GM23248 (cell line): ENCODE results near the gene PRDM16. TPM values are rescaled to one million over a fixed set of nuclear protein-coding genes. Genes with fewer than 3 reads are reported as not detected.

Experiments used
- DNase-seq: peaks from one replicate; pipeline ENCODE4 v3.0.0-alpha.2; 2015
- H2AFZ ChIP-seq: fragments of 200-600 bp; sonication (generic); 2 replicates; pipeline ENCODE4 v1.6.1; 2016; ENCODE audit warnings: antibody characterized with exemption
- H3F3A ChIP-seq: fragments of 200-600 bp; sonication (generic); 2 replicates; pipeline ENCODE4 v1.6.1; 2016; ENCODE audit warnings: mild to moderate bottlenecking, antibody characterized with exemption, mixed run types; ENCODE audit not compliant: insufficient read depth
- H3K27ac ChIP-seq: fragments of 200-600 bp; sonication (generic); 2 replicates; pipeline ENCODE4 v1.5.1; 2016; ENCODE audit warnings: mild to moderate bottlenecking
- H3K27me3 ChIP-seq: fragments of 200-600 bp; sonication (generic); replicated peaks from 2 replicates; pipeline ENCODE4 v1.6.1; 2016; ENCODE audit warnings: mild to moderate bottlenecking; ENCODE audit not compliant: insufficient read depth
- H3K36me3 ChIP-seq: fragments of 200-600 bp; sonication (generic); 2 replicates; pipeline ENCODE4 v1.6.1; 2016; ENCODE audit warnings: low read depth, mild to moderate bottlenecking
- H3K4me1 ChIP-seq: fragments of 200-600 bp; sonication (generic); 2 replicates; pipeline ENCODE4 v1.6.1; 2016; ENCODE audit warnings: mild to moderate bottlenecking; ENCODE audit not compliant: insufficient read depth
- H3K4me2 ChIP-seq: fragments of 200-600 bp; sonication (generic); one replicate; pipeline ENCODE4 v1.6.1; 2016; ENCODE audit warnings: mild to moderate bottlenecking; ENCODE audit not compliant: unreplicated experiment
- H3K4me3 ChIP-seq: fragments of 200-600 bp; sonication (generic); 2 replicates; pipeline ENCODE4 v1.5.1; 2016; ENCODE audit warnings: mild to moderate bottlenecking
- H3K79me2 ChIP-seq: fragments of 200-600 bp; sonication (generic); 2 replicates; pipeline ENCODE4 v1.6.1; 2016; ENCODE audit warnings: mild to moderate bottlenecking; ENCODE audit not compliant: insufficient read depth
- H3K9ac ChIP-seq: fragments of 200-600 bp; sonication (generic); 2 replicates; pipeline ENCODE4 v1.6.1; 2016; ENCODE audit warnings: mild to moderate bottlenecking
- H3K9me2 ChIP-seq: fragments of 200-600 bp; sonication (generic); 2 replicates; pipeline ENCODE4 v1.6.1; 2016; ENCODE audit warnings: mixed run types, mild to moderate bottlenecking, moderate library complexity; ENCODE audit not compliant: insufficient read depth
- H3K9me3 ChIP-seq: fragments of 200-600 bp; sonication (generic); one replicate; pipeline ENCODE4 v1.6.1; 2017; ENCODE audit warnings: low read depth
- H4K20me1 ChIP-seq: fragments of 200-600 bp; sonication (generic); 2 replicates; pipeline ENCODE4 v1.6.0; 2016; ENCODE audit not compliant: insufficient read depth
- EZH2 ChIP-seq: fragments of 200-600 bp; sonication (generic); IDR thresholded peaks from 2 replicates; pipeline ENCODE4 v1.6.1; 2018; ENCODE audit warnings: antibody characterized with exemption, mild to moderate bottlenecking; ENCODE audit not compliant: insufficient read depth, poor library complexity, severe bottlenecking
- EZH2phosphoT487 ChIP-seq: fragments of 200-600 bp; sonication (generic); IDR thresholded peaks from 2 replicates; pipeline ENCODE4 v1.6.1; 2018; ENCODE audit warnings: antibody characterized with exemption, moderate library complexity, mild to moderate bottlenecking, low read depth; ENCODE audit not compliant: insufficient read depth
- WGBS, 2 experiments: methylation state at CpG; one replicate each; pipeline ENCODE4 v1.1.6; 2015 to 2017; ENCODE audit warnings: low lambda C conversion rate in 2 of 2, low coverage in 1 of 2; ENCODE audit errors: missing lambda C conversion rate in 2 of 2; 5-methylcytosine and 5-hydroxymethylcytosine counted together
- in situ Hi-C: fragments of 300-500 bp; cut with MboI; formaldehyde crosslinking; loops from 2 replicates; pipeline ENCODE4 v1.15.0; 2020
- polyA plus RNA-seq: library from polyadenylated mRNA; unstranded; fragments of >200 nt; fragmentation: Nextera tagmentation; extraction: Ambion mirVana; gene quantifications from 2 replicates; pipeline ENCODE4 v1.2.1, GENCODE V29; 2016
- total RNA-seq: library from RNA; depleted of rRNA; stranded (reverse); fragments of >200 nt; shearing (Covaris generic); gene quantifications from 2 replicates; pipeline ENCODE4 v1.2.3, GENCODE V29; 2014

PRDM16 gene
- total and polyA plus RNA-seq, 2 experiments from 2014 or later = 0.18 TPM; not detected in 1

- no peak overlapping the region for H3K9ac ChIP-seq
- no peaks in the 10 kb centered on the region for H3K36me3 ChIP-seq
- no peaks in the 10 kb centered on the region for H3K4me1 ChIP-seq
- H3K27ac ChIP-seq = no peak overlapping the region
- no peak overlapping the region for H2AFZ ChIP-seq
- H3K9me2 ChIP-seq = no peaks in the 10 kb centered on the region
- no peak for TF ChIP-seq EZH2
- TF ChIP-seq EZH2phosphoT487 = no peak
- peaks cover 51% of the 10 kb centered on the region for H3K27me3 ChIP-seq
- 79 to 81% methylated on average over 25 of the region's 25 CpGs for WGBS, 2 experiments
- no peaks in the 10 kb centered on the region for H3K9me3 ChIP-seq
- H3K4me2 ChIP-seq = no peak overlapping the region
- in situ Hi-C loops = no loop called here
- H4K20me1 ChIP-seq = no peaks in the 10 kb centered on the region
- H3K4me3 ChIP-seq = no peak overlapping the region
- H3K79me2 ChIP-seq = no peaks in the 10 kb centered on the region
- no peak for DNase-seq
- no peaks in the 10 kb centered on the region for H3F3A ChIP-seq
Observed at GRCh38 chr1:3398396-3399140, 329.6 kb downstream of the PRDM16 start.

- Histone ChIP-seq H3K4me2 (no peak overlapping the region), H3K4me3 (no peak overlapping the region), H3K27me3 (peaks cover 40% of the 10 kb centered on the region), H3K4me1 (no peaks in the 10 kb centered on the region), H3F3A (no peaks in the 10 kb centered on the region), H3K9me2 (no peaks in the 10 kb centered on the region), H3K9ac (no peak overlapping the region), H3K27ac (no peak overlapping the region), H3K36me3 (no peaks in the 10 kb centered on the region), H2AFZ (no peak overlapping the region), H4K20me1 (no peaks in the 10 kb centered on the region), H3K79me2 (no peaks in the 10 kb centered on the region), H3K9me3 (no peaks in the 10 kb centered on the region)
- 12 to 20% methylated on average over 5 of the region's 5 CpGs for WGBS, 2 experiments
- no peak for TF ChIP-seq EZH2
- TF ChIP-seq EZH2phosphoT487 = no peak
- peak; percentile 74 for DNase-seq
- in situ Hi-C loops = no loop called here
Observed at GRCh38 chr1:3399732-3400131, 330.7 kb downstream of the PRDM16 start.

DNA sequence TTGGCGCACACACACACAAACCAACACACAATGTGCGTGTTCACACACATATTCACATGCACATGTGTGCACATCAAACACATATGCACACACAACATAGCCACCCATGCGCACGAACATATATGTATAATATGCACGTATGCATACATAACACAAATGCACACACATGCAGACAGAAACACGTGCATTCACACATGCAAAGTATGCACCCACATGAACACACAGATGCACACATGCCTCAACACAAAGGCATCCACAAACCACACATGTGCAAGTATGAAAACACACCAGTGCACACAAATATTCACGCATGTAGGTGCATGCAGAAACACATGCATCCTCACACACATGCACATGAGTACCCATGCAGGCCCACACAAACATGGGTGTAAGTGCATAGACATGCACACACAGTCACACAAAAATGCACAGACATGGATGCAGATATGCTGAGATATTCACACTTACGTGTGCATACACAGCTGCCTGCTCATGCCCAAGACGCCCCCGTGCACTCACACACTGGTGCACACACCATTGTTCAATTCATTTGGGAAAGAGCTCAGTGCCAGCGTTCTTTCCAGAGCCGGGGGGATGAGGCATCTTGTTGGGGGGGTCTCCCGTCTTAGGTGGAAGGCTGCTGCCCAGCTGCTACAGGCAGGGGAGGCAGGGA lies 332.7 kb downstream of the PRDM16 start:
- no peak overlapping the region for H3K4me2 ChIP-seq
- H2AFZ ChIP-seq = no peak overlapping the region
- WGBS, 2 experiments = 65 to 68% methylated on average over 13 of the region's 13 CpGs
- no peaks in the 10 kb centered on the region for H3K36me3 ChIP-seq
- H3K27me3 ChIP-seq = peaks cover 25% of the 10 kb centered on the region
- H3K27ac ChIP-seq = no peak overlapping the region
- no peak overlapping the region for H3K9ac ChIP-seq
- no peaks in the 10 kb centered on the region for H3K9me2 ChIP-seq
- in situ Hi-C loops = no loop called here
- H3F3A ChIP-seq = no peaks in the 10 kb centered on the region
- H3K4me1 ChIP-seq = no peaks in the 10 kb centered on the region
- H3K79me2 ChIP-seq = no peaks in the 10 kb centered on the region
- DNase-seq = no peak
- no peaks in the 10 kb centered on the region for H4K20me1 ChIP-seq
- H3K9me3 ChIP-seq = no peaks in the 10 kb centered on the region
- no peak overlapping the region for H3K4me3 ChIP-seq
- no peak for TF ChIP-seq EZH2
- TF ChIP-seq EZH2phosphoT487 = no peak

DNA sequence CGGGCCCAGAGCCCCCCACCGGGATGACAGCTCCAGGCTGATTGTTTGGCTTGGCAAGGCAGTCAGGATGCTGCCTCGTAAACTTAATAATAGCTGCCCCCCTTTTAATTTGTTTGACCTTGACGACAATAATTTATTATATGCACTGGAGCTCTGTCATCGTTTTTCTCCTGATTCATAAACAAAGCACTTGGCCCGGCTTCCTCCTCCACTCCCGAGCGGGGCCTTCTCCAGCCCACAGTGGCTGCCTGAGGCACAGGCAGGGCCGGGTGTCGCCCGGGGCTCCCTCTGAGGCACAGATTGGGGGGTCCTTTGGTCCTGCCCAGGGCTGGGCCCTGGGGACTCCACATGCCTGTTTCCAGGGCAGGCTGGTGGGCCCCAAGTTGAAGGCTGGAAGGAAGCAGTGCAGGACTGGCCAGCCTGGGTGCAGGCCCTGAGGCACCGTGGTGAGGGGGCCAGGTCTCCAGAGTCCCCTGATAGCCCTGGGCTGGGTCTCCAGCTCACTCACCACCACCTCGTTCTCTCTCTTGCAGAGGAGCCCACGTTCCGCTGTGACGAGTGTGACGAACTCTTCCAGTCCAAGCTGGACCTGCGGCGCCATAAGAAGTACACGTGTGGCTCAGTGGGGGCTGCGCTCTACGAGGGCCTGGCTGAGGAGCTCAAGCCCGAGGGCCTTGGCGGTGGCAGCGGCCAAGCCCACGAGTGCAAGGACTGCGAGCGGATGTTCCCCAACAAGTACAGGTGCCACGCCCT lies 333.4 kb downstream of the PRDM16 start:
- in situ Hi-C loops = no loop called here
- no peak for TF ChIP-seq EZH2phosphoT487
- TF ChIP-seq EZH2 = no peak
- Histone ChIP-seq H3K4me1 (no peaks in the 10 kb centered on the region), H2AFZ (no peak overlapping the region), H3K27me3 (peaks cover 25% of the 10 kb centered on the region), H3K27ac (no peak overlapping the region), H4K20me1 (no peaks in the 10 kb centered on the region), H3K79me2 (no peaks in the 10 kb centered on the region), H3K9me2 (no peaks in the 10 kb centered on the region), H3K4me2 (no peak overlapping the region), H3K9me3 (no peaks in the 10 kb centered on the region), H3K9ac (no peak overlapping the region), H3K4me3 (no peak overlapping the region), H3F3A (no peaks in the 10 kb centered on the region), H3K36me3 (no peaks in the 10 kb centered on the region)
- 41 to 47% methylated on average over 24 to 29 of the region's 29 CpGs for WGBS, 2 experiments
- DNase-seq = peak; percentile 76
